Middle frontal gyrus (tissue), 1 donor: Measurements from ENCODE around the gene MYOF.
"Not testable (repeated sequence)": the region's sequence is repeated elsewhere in the genome, so short reads cannot be mapped to it uniquely, and the experiment has no call there.

ENCODE experiments used
- DNase-seq: peaks from one replicate; pipeline ENCODE4 v3.0.0-alpha.2; 2015; ENCODE audit warnings: low spot score; ENCODE audit errors: extremely low spot score

Gene MYOF

DNA sequence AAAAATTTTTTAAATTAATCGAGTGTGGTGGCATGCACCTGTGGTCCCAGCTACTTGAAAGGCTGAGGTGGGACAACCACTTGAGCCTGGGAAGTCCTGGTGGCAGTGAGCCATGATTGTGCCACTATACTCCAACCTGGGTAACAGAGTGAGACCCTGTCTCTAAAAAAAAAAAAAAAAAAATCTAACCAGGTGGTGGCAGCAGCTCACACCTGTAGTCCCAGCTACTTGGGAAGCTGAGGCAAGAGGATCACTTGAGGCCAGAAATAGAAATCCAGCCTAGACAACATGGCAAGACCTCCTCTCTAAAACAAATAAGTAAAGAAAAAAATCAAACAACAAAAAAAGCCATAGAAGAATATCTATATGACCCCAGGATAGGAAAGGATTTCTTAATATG lies 3.6 kb upstream of the MYOF start:
- no peak for DNase-seq

DNA sequence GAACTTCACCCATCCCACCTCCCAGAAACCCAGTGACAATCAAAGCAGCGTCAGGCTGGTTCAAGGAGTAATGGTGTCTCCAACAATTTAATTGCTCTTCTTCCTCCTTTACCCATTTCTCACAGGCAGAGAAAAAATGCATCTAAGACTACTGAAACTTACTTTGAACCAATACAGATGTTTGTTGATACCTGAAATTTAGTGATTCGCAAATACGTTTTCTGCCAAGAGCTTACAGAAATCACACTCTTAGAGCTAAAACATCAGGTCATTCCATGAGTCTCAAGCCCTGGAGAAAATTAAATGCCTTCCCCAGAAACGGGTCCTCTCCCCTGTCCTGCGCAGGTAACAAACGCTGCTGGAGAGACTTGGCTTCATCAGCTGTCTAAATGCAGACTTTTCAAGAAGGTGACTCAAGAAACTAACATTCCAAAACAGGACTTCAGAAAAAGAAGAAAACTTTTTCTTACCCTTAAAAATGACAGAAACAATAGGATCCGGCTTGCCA lies 443 bp downstream of the MYOF start:
- DNase-seq, result no peak

DNA sequence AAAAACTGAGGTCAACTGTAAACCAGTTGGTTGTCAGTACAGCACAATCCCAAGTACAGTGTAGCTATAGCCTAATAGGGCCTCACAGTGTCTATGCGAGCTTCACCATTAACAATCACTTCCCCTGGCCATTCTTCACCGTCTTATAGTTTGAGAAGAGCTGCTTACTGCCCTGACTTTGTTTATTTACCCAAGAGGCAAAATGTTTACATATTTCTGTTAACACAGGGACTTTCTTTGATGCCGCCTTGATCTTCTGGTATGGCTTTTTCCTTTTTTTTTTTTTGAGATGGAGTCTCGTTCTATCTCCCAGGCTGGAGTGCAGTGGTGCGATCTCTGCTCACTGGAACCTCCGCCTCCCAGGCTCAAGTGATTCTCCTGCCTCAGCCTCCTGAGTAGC lies 3.3 kb downstream of the MYOF start:
- no peak for DNase-seq

DNA sequence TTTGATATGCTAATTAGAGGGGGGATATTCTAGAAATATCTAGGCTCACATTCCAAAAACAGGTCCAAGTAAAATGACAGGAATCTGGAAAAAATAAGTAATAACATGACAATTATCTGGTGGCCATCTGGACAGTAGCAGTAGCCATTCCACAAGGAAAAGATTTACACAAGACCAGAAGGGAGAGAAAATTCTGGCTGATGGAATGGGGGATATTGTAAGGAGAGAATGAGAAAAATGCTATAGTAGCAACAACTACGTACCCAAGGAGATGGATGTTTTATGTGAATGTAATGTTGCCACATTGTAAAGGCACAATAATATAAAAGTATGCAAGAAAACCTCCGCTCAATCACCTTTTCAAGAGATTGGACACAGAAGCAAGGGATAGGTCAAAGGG lies 5.4 kb downstream of the MYOF start:
- DNase-seq, result no peak

DNA sequence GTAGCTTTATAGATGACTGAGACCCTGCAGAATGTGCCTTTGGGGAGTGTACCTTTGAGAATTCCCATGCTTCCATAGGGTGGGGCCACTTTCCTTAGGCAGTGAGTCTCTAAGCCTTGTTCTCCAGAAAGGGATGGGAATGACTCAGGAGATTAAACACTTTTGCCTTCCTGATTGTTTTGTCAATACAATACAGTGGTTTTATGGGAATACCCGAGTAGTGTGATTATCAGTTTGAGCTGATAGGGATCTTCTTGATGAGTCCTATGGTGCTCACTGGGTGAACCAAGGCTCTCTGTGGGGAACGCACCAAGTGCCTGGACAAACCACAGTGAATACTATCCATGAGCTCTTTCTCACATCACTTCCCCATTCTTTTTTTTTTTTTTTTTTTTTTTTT lies 6.3 kb downstream of the MYOF start:
- DNase-seq, result no peak

DNA sequence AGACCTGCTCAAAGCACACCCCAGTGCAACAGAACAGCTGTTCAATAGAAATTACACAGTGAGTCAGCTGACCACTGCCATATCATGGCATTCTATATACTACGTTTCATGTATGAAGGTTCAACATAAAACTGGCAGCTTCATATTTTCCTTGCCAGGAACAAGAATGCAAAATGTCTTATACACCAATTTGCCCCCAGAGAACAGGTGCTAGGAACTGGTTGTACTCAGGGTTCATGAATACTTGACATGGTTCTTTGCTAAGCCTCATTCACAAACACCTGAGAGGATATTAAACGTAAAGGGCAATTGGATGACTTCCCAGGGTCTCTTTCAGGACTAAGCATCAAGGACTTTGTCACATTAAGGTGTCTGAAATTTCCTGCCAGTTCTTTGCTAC lies 6.9 kb downstream of the MYOF start:
- DNase-seq, result no peak

DNA sequence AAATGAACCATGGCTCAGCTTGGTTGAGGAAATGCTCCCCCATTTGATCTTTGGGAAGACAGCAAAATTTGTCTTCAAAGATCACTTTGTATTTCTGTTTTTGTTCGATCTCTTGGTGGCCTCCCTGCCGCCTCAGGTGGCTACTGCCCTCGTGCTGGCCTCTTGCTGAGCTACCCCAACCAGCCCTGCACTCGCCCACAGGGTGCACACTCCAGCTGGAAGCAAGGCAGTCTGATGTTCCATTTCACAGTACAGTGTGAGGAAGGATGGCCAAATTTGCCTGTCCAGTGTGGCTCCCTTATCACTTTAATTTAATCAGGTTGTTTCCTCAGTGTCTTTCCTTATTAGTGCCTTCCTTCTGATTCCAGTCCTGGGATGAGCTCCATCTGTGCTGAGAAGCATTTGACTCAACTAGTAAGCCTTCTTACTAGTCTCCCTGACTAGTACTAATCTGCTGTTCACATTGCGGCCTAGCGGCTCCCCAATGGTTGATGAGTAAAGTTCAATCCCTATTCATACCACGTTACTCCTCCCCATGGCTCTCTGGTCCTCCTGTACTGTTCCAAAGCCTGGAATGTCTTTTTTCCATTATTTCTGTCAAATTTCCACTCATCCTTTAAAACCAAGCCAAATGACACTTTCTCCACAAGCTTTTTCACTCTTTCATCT lies 8.2 kb downstream of the MYOF start:
- DNase-seq, result no peak

DNA sequence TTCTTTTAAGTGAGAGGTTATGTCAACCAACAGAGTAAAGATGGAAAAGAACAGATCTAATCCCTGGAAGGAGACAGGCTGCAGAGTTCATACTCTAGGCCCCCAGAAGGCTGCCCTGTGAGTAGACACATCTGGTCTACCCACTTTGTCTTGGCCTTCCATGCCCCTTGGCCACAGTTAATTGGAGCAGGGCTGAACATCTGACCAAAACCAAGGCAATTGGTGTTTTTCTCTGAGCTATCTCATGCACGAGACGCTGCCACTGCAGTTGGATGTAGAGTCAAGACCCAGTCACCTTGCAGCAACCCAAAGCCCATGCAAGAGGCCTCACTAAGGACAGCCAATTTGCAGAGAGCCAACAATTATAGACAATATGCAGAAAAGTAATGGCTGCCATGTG lies 9.0 kb downstream of the MYOF start:
- DNase-seq, result no peak

DNA sequence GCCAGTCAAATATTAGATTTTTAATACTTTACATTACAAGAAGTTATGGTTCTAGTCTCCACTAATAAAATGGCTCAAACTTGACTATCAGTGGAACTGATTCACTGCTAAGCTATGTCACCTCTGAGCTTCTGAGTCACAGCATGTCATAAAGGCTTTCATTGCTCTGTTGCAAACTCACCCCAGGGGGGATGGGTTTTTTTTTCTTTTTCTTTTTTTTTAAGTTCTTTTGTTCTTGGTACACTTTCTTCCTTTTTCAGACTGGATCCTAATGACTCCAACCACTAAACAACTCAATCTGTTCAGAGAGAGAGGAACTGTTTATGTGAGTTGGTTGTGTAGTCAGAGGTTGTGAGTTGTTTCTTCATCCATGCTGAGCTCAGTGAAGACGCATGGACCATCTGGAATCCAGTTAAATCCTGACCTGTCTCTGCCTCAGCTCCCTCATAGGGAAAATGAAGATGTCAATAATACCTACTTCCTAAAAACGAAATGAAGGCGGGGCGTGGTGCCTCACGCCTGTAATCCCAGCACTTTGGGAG lies 11.0 kb downstream of the MYOF start:
- no peak for DNase-seq

DNA sequence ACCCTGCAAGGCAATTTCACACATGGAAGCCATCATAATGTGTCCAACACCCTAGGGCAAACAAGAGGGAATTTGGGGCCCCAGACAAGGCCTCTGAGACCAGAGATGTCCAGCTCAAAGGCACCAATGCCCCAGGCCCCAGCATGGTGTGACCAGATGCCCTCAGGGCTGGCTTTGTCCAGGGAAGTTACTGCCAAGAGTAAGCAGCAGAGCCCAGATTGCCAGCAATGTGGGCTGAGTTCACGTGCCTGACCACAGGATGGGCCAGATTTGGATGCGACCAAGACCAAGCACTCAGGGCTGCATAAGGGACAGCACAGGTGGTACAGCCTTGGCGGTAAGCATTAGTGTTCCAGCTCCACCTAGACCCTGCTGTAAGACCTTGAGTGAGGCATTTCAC lies 12.7 kb downstream of the MYOF start:
- no peak for DNase-seq

DNA sequence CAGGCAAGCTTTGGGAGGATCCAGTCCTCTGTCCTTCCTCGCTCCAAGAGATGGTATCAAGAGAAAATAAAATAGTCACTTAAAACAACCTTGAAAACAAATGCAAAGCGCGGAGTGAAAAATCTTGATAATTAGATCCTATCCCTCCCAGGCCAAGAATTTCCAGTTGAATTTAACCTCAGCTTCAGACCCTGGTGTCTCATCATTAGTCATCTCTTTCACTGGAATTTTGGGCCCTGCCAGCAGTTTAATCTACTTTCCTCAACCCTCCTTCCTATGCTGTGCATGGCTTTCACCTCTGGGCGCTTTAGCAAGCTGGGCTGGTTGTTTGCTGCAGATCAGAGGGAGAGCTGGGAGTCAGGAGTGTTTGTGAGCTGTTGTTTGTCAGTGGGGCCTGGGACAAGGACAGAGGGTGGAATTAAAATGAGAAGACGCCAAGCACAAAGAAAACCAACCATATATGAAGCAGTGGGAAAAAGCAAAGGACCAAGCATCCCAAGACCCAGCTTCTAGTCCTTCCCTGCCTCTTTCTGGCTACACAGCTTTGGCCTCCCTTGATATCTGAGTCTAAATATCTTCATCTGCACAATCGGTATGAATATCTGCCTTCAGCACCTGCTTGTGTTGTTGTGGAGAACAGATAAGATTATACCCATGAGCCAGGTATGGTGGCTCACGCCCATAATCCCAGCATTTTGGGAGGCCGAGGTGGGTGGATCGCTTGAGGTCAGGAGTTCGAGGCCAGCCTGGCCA lies 13.5 kb downstream of the MYOF start:
- no peak for DNase-seq

DNA sequence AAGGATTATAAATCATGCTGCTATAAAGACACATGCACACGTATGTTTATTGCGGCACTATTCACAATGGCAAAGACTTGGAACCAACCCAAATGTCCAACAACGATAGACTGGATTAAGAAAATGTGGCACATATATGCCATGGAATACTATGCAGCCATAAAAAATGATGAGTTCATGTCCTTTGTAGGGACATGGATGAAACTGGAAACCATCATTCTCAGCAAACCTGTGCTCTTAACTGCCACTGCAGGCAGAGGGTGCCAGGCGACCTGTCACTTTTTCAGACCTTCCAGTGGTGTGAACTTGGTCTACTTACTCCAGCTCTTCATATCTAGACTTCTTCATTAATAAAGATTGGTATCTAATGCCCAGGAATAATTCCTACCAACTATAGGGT lies 14.5 kb downstream of the MYOF start:
- not testable (repeated sequence) for DNase-seq

DNA sequence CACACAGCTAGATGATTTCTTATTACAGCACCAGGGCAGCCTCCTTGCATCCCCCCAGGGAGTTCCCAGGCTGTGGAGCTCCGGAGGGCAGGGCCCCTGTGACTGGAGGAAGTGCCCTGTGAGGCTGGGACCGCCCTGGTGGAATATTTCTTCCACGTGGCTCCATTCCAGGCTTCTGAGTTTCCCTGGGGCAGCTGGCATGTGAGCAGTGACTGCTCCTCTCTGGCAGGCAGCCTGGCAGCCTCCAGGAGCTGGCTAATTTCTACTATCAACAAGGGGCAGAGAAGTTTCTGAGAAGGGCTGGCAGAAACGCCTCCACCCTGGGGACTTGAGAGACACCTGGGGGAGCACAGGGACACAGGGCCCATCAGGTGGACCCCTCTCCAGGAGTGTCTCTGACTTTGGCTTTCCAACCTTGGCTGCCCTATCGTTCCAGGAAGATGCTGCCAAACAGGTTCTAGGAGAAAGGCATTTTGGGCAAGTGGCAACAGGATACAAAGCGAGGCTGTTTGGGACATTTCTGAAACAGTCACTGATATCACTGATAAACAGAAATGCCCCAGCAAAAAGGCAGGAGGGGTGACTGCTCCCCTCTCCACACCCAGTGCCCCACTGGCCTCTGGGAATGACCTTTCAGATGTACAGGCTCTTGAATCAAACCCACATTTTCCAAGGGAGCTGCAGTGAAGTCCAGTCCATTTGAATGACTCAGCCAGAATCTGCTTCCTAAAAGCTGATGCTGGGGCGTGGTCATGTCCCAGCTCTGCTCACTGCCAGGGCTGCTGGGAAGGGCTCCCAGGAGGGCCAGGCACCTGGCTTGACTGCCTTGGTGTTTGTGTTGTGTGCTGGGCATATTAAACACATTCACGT lies 16.1 kb downstream of the MYOF start:
- DNase-seq, result no peak

DNA sequence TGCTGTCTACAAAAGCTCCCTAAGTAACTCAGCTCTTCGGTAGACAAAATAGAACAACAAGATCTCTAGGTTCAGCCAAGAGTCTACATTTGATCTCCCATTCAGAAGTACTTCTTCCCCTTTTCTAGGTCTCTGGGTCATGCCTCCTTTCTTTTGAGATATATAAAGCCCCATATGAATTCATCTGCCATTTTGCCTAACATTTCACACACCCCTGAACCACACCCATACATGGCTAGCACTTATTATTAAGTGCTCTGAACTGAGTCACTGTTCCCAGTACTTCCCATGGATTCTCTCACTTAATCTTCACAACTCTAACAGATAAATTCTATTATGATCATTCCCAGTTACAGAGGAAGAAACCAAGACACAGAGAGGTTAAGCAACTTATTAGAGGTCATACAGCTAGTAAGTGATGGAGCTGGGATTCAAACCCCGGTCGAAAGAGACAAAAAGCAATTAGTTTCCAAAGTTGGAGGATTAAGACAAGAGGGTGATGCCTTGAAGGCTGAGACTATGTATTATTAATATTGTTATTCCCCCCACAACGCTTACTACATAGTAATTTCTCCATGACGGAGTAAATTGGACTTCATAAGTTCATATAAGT lies 17.3 kb downstream of the MYOF start:
- no peak for DNase-seq

DNA sequence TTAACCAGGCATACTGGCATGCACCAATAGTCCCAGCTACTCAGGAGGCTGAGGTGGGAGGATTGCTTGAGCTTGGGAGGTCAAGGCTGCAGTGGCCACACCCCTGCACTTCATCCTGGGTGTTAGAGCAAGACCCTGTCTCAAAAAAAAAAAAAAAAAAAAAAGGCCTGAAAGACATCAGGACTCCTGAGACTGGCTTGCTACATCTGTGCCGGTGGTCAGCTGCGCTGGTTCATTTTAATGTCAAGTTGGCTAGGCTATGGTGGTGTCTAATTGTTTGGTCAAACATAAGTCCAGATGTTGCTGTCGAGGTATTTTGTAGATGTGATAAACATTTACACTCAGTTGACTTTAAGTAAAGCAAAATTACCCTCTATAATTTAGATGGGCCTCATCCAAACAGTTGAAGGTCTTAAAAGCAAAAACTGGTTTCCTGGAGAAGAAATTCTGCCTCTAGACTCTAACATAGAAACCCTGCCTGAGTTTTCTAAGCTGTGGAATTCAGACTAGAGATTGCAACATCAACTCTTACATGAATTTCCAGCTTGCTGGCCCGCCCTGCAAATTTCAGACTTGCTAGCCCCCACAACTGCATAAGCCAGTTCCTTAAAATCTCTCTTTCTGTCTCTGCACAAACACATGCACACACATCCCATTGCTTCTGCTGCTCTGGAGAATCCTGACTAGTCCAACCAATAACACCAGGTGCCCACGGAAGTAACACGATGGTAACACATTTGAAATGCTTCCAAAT lies 18.2 kb downstream of the MYOF start:
- no peak for DNase-seq

DNA sequence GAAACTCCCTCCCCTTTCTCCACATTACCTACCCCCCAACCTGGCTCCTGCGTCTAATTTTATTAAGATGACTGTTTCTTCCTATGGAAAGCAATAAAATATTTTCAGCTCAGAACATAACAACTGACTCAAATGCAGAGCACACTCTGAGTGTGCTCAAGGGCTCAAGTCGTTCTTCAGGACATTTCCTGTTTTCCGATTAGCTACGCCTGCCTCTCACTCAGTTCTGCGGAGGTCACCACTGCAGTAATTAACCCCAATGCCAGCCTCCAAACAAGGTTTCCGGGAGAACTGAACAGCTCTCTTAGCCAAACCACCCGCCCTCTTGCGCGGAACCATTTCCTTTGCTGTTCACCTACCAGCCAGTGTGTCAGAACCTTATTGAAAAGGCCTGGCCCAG lies 19.3 kb downstream of the MYOF start:
- DNase-seq, result no peak

DNA sequence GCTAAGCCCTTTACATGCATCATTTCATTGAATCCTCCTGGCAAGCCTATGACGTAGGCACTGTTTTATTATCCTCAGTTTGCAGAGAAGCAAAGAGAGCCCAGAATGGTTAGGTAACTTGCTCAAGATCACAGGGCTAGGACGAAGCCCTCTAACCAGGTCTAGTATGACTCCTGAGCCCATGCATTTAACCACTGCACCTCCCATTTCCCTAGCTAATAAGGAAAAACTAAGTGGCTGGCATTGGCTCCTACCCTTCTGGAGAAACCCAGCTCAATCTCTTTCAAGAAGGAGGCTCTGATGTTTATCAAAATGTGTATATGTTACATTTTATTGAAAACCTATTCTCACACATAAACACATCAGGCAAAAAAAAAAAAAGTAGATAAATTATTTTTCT lies 19.8 kb downstream of the MYOF start:
- DNase-seq, result no peak

DNA sequence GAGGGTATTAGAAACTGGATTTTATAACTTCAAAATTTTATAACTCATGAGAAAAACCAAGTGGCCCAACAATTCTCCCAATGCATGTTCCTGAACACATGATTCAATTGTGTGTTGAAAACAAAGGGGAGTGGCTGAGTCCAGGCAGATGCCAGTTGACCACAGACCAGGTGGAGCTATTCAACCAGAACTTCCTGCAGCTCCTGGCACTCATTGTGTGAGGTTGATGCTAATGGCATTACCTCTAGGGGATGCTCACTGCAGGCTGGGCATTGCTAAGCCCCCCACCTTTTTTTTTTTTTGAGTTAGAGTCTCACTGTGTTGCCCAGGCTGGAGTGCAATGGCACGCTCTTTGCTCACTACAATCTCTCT lies 20.3 kb downstream of the MYOF start:
- no peak for DNase-seq

DNA sequence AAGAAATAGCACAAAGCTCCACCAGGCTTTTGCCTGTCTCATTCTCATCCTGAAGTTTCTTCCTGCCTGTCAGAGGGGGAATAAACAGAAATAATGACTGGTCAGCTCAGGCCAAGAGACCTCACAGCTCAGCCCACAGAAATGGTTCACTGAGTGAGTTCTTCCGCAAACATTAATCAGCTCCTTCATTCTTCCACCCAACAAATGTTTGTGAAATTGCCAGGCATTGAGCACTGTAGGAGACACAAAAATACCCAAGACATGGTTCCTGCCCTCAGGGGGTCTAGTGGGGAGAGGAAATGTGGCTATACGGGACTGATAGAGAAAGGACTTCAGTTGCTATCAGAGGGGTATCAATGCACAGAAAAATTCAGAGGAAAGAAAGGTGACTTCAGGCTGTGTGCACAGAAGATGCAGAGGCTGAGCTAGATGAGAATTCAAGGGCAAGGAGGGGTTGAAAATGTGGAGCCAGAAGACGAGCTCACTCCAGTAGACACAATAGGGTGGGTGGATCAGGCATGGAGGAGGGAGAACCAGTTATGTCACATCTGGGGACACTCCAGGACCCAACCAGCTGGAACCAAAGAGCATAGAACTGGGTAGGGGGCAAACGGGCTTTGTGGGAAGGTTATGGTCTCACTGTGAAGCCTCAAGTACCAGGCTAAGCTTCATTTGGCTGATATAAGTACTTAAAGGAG lies 20.9 kb downstream of the MYOF start:
- no peak for DNase-seq

DNA sequence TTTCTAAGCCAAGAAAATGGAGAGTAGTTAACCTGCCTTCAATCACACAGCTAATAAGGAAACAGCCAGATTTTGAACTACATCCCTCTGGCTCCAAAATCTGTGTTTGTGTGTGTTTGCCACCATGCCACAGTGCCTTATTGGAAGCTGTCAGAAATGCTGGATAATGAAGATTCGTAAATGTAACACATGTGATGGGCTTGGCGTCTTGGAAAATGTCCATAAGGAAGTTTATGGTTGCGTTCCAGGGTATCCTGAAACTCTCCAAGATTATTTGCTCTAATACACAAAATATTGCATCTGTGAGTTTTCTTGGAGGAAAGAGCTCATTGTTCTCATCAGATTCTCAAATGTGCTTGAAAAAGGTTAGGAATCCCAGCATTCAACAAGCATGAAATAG lies 22.7 kb downstream of the MYOF start:
- DNase-seq, result no peak
